Duodenal mucosa (tissue), 2 donors: Measurements from ENCODE around the gene CLDN20.

Source experiments
- H3K27ac ChIP-seq: one replicate; pipeline ENCODE4 v1.7.0; 2013; ENCODE audit warnings: low read depth, low read length
- H3K27me3 ChIP-seq, 2 donors: one replicate each; pipeline ENCODE4 v1.7.0; 2013; ENCODE audit warnings: low read length in 2 of 2, control low read depth in 1 of 2; ENCODE audit not compliant: insufficient read depth in 2 of 2, control insufficient read depth in 1 of 2
- H3K36me3 ChIP-seq, 2 donors: one replicate each; pipeline ENCODE4 v1.7.0; 2013; ENCODE audit warnings: low read length in 2 of 2, control low read depth in 1 of 2; ENCODE audit not compliant: insufficient read depth in 2 of 2, control insufficient read depth in 1 of 2
- H3K4me1 ChIP-seq, 2 donors: one replicate each; pipeline ENCODE4 v1.7.0; 2013; ENCODE audit warnings: low read length in 2 of 2, control low read depth in 1 of 2; ENCODE audit not compliant: insufficient read depth in 2 of 2, control insufficient read depth in 1 of 2
- H3K4me3 ChIP-seq, 2 donors: one replicate each; pipeline ENCODE4 v1.7.0; 2013; ENCODE audit warnings: low read length in 2 of 2, low read depth in 1 of 2
- H3K9ac ChIP-seq, 2 donors: one replicate each; pipeline ENCODE4 v1.7.0; 2013; ENCODE audit warnings: low read length in 2 of 2, low read depth in 1 of 2
- H3K9me3 ChIP-seq, 2 donors: one replicate each; pipeline ENCODE4 v1.7.0; 2013; ENCODE audit warnings: low read length in 2 of 2, control low read depth in 1 of 2; ENCODE audit not compliant: control insufficient read depth in 1 of 2

Gene CLDN20

GRCh38 chr6:155274533-155274932 lies 10.7 kb downstream of the CLDN20 start:
- Histone ChIP-seq H3K9me3 (no peaks in the 10 kb centered on the region), H3K36me3 (peaks cover 8 to 29% of the 10 kb centered on the region in 2 donors), H3K27ac (no peak overlapping the region), H3K4me1 (no peaks in the 10 kb centered on the region), H3K9ac (no peak overlapping the region), H3K27me3 (no peaks in the 10 kb centered on the region), H3K4me3 (no peak overlapping the region)

- H3K27me3 ChIP-seq, result no peaks in the 10 kb centered on the region
- no peak overlapping the region for H3K27ac ChIP-seq
- H3K36me3 ChIP-seq, result peaks cover 12 to 36% of the 10 kb centered on the region in 2 donors
- no peaks in the 10 kb centered on the region for H3K9me3 ChIP-seq
- H3K4me1 ChIP-seq, result no peaks in the 10 kb centered on the region
- no peak overlapping the region for H3K9ac ChIP-seq
- H3K4me3 ChIP-seq, result no peak overlapping the region
These were observed 12.1 kb downstream of the CLDN20 start for GRCh38 chr6:155275808-155276480.

GRCh38 chr6:155276638-155277037 lies 12.8 kb downstream of the CLDN20 start:
- Histone ChIP-seq H3K4me1 (no peaks in the 10 kb centered on the region), H3K9me3 (no peaks in the 10 kb centered on the region), H3K4me3 (no peak overlapping the region), H3K36me3 (peaks cover 12 to 36% of the 10 kb centered on the region in 2 donors), H3K27me3 (no peaks in the 10 kb centered on the region), H3K27ac (no peak overlapping the region), H3K9ac (no peak overlapping the region)

GRCh38 chr6:155278319-155279049 lies 14.7 kb downstream of the CLDN20 start:
- Histone ChIP-seq H3K4me1 (no peaks in the 10 kb centered on the region), H3K36me3 (peaks cover 9 to 27% of the 10 kb centered on the region in 2 donors), H3K9ac (no peak overlapping the region), H3K27ac (no peak overlapping the region), H3K4me3 (no peak overlapping the region), H3K27me3 (no peaks in the 10 kb centered on the region), H3K9me3 (no peaks in the 10 kb centered on the region)

- no peak overlapping the region for H3K4me3 ChIP-seq
- no peak overlapping the region for H3K9ac ChIP-seq
- no peaks in the 10 kb centered on the region for H3K9me3 ChIP-seq
- no peaks in the 10 kb centered on the region for H3K27me3 ChIP-seq
- H3K36me3 ChIP-seq, result peaks cover 4 to 35% of the 10 kb centered on the region in 2 donors
- no peaks in the 10 kb centered on the region for H3K4me1 ChIP-seq
- H3K27ac ChIP-seq, result no peak overlapping the region
These were observed 21.0 kb downstream of the CLDN20 start for GRCh38 chr6:155284775-155285174.

GRCh38 chr6:155287762-155288161 lies 23.9 kb downstream of the CLDN20 start:
- no peak overlapping the region for H3K9ac ChIP-seq
- H3K36me3 ChIP-seq, result peaks cover 0 to 49% of the 10 kb centered on the region in 2 donors
- H3K4me1 ChIP-seq, result no peaks in the 10 kb centered on the region
- H3K4me3 ChIP-seq, result no peak overlapping the region
- no peaks in the 10 kb centered on the region for H3K9me3 ChIP-seq
- no peak overlapping the region for H3K27ac ChIP-seq
- H3K27me3 ChIP-seq, result no peaks in the 10 kb centered on the region

GRCh38 chr6:155290491-155290890 lies 26.7 kb downstream of the CLDN20 start:
- no peaks in the 10 kb centered on the region for H3K27me3 ChIP-seq
- H3K9me3 ChIP-seq, result no peaks in the 10 kb centered on the region
- peaks cover 3 to 37% of the 10 kb centered on the region in 2 donors for H3K36me3 ChIP-seq
- no peak overlapping the region for H3K27ac ChIP-seq
- no peak overlapping the region for H3K9ac ChIP-seq
- no peaks in the 10 kb centered on the region for H3K4me1 ChIP-seq
- no peak overlapping the region for H3K4me3 ChIP-seq

- Histone ChIP-seq H3K27me3 (no peaks in the 10 kb centered on the region), H3K36me3 (peaks cover 3 to 43% of the 10 kb centered on the region in 2 donors), H3K9me3 (no peaks in the 10 kb centered on the region), H3K27ac (no peak overlapping the region), H3K4me1 (no peaks in the 10 kb centered on the region), H3K4me3 (no peak overlapping the region), H3K9ac (no peak overlapping the region)
These were observed 27.5 kb downstream of the CLDN20 start for GRCh38 chr6:155291291-155291690.

GRCh38 chr6:155292711-155293110 lies 28.9 kb downstream of the CLDN20 start:
- no peak overlapping the region for H3K27ac ChIP-seq
- H3K4me3 ChIP-seq, result no peak overlapping the region
- peaks cover 6 to 44% of the 10 kb centered on the region in 2 donors for H3K36me3 ChIP-seq
- H3K4me1 ChIP-seq, result no peaks in the 10 kb centered on the region
- no peak overlapping the region for H3K9ac ChIP-seq
- H3K27me3 ChIP-seq, result no peaks in the 10 kb centered on the region
- H3K9me3 ChIP-seq, result no peaks in the 10 kb centered on the region

GRCh38 chr6:155297669-155298068 lies 33.9 kb downstream of the CLDN20 start:
- H3K9ac ChIP-seq, result no peak overlapping the region
- no peaks in the 10 kb centered on the region for H3K27me3 ChIP-seq
- no peaks in the 10 kb centered on the region for H3K9me3 ChIP-seq
- H3K27ac ChIP-seq, result no peak overlapping the region
- no peaks in the 10 kb centered on the region for H3K4me1 ChIP-seq
- H3K36me3 ChIP-seq, result peaks cover 10 to 27% of the 10 kb centered on the region in 2 donors
- H3K4me3 ChIP-seq, result no peak overlapping the region
